HK-2 (cell line): ENCODE results near the gene PAPPA.

Source experiments
- DNase-seq: peaks from one replicate; pipeline ENCODE4 v3.0.0-alpha.2; 2018; ENCODE audit not compliant: unreplicated experiment

Gene PAPPA

DNA sequence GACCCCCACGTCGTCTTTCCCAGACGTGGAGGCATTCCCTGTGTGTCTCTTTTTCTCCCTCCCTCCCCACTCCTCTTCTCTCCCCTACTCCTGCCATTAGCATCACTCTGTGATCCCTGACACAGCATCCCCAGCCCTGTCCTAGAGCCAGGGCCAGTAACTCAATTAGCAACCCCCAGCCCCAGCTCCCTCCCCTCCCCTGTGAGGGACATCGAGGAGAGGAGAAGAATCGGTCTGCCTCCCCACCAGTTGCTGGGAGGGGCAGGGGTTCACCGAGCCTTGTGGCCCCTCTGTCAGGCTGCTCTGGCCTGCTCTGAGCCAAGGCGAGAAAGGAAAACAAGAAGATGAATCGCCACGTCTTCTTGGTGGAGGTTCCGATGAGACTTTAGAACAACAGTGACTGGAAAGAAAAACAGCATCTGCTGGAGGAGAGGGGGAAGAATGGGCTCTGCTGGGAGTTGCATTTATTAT, 123.1 kb downstream of the PAPPA start:
- DNase-seq: no peak

DNA sequence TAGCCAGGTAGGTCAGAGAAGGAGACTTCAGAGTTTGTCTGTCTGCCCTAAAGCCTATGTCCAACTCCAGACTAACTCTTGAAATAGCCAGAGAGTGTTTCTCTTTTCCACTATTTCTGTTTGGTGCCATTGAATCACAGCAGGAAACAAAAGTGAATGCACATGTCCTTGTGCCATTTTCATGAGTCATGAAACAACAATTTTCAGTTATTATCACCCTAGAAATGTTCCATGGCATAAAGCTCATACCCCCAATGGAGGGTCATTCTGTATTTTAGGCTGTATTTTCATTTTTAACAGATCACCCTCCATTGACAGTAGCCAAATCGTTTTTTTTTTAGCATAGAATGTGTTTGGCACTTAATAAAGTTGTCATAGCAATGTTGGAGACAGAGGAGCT, 124.7 kb downstream of the PAPPA start:
- DNase-seq: no peak

DNA sequence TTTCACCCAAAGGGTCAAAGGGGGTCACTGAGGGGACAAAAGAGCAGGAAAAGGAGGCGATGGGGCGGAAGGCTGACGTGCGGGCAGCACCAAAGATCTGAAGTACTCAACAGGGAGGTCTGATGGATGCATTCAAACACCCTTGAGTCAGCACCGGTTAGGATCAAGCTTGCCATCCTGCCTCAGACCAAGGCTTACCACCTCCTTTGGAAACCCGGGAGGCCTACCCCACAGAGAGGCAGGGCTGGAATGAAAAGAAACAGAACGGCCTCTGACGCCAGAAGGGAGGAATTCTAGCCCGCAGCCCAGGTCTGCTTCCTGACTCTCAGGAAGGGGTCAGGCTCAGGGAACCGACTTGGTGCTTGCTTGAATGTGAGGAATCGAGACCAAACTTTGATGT, 125.6 kb downstream of the PAPPA start:
- DNase-seq: no peak

DNA sequence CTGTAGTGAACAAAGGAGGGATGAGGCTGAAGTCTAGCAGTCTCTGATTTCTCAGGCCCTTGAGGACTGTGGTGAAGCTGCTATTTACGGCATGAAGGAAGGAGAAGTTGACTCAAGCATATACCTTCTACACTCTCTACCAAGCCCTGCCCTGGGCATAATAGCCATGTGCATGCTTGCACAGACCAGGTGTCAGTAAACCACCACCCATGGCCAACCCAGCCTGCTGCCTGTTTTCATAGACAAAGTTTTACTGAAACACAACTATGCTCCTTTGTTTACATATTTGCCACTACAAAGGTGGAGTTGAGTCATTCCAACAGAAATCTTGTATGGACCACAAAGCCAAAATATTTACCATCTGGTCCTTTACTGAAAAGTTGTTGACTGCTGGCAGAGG, 126.9 kb downstream of the PAPPA start:
- DNase-seq: no peak

DNA sequence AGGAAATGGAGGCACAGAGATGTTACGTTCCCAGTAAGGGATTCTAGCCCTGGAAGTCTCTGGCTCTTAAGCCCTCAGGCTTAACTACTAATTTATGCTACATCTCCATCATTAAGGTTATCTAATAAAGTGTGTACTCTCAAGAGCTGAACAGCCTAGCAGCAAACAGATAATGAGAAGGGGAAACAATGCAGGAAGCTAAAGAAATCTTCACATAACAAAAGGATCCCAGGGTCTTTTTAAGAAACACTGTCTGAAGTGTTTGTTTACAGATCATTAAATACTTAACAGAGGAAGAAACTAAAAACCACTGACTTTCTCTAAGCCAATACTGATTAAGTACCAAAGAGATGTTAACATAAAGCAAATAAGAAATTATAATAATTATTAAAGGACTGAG, 129.0 kb downstream of the PAPPA start:
- no peak for DNase-seq

DNA sequence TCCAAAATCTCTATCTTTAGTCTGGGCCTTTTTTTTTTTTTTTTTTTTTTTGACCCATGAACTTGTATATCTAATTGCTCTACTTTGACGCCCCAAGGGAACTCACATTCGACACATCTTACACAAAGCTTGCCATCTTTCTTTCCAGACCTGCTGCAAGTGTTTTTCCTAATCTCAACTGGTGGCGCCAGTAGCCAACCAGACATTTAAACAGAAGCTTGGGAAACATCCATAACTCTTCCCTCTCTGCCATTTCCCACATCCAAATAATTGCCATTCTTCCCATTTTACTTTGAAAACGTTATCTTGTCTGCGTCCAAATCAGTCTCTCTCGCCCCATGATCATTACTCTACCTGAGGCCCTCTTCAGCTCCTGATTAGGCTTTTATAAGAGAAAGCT, 130.9 kb downstream of the PAPPA start:
- DNase-seq: no peak

DNA sequence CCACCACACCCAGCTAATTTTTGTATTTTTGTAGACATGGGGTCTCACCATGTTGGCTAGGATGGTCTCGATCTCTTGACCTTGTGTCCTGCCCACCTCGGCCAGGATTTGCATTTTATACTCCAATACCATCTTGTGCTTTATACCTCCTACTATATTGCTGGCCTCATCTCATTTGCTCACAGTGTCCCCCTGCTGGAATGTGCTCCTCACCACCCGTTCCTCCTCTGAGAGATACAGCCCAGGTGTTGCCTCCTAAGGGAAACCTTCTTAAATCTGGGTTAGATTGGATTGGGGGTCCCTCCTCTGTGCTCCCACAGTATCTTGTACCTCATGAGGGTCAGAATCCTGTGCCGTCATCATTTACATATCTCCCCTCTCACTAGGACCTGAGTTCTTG, 131.7 kb downstream of the PAPPA start:
- DNase-seq: no peak

DNA sequence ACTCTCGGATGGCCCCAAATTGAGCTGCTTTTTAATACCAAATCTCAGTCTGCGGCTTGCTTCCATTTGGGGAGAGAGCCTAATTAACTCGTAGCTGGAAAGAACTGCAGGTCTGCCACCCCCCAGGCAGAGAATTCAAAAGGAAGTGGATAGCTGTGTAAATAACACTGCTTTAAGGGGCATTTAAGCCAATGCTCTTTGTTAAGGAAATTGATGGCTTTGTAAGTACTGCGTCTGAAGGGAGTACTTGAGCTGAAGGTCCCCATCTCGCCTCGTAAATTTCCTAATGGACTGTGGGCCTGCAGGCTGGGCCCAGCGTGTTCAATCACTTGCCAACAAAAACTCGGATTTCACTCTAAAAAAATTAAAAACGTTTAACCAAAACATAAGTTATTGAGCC, 132.7 kb downstream of the PAPPA start:
- DNase-seq: no peak

DNA sequence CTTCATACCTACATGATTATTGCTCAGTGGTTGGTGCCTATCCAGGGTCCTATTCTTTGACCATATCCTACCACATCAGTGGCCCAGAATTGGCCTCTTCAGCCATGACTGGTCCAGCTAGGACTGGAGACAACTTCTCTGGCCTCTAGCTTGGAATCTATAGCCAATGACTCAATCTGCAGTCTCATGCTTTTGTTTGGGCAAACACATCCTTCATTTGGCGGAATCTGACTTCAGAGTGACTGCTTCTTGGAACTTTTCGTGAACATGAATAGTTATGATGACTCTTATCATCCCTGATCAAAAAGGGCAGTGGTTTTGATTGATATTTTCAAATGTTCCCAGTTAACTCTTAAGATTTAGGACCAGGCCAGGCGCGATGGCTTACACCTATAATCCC, 134.1 kb downstream of the PAPPA start:
- DNase-seq: no peak

DNA sequence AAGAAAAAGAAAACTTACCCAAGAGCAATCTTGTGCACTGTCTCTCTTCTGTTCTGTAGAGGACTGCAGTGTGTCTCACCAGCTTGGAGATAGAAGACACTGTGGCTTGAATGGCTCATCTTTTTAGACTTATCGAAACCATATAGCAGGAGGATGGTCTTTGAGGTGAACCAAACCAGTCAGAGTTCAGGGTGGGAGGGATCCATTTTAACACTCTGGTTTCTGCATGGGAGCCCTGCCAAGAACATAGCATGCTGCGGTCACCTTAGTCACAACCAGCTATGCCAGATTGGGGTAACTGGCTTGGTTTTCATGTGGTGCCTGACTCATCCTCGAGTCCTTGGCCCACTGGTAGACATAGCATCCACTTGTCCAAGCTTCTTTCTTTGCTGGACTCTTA, 135.1 kb downstream of the PAPPA start:
- DNase-seq: peak; percentile 86

DNA sequence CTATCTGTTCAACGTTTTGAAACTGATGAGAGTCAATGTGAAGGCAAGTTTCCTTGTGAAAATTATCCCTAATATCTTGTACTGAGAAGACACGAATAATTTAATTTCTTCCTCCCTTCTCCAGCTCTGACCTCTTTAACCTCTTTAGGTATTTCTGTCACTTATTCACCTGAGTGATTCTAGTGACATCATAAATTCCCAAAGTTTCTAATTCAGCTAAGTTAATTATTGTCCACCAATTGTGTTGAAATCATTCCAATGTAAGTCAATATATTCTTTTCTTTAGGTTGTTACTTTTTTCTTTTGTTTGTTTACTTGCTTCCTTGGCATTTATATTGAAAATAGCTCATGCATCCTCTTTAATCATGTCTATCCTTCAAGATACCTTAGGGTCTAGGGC, 143.8 kb downstream of the PAPPA start:
- no peak for DNase-seq

DNA sequence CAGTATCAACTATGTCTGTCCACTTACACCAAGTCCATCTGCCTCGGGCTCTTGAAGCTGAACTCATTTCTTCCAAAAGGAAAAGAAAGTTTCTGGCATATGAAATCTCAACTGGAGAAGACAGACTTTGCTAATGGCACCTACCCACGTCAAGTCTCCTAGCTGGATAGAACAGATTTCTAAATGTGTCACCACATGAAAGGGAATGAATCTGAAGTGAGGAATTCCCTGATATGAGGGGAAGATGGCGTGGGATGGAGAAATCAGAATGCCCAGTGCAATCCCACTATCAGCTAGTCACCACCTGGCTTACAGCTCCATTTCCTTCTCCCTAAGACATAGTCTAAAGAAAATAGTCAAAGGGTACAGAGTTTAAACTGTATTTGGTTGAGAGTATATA, 144.7 kb downstream of the PAPPA start:
- DNase-seq: no peak

DNA sequence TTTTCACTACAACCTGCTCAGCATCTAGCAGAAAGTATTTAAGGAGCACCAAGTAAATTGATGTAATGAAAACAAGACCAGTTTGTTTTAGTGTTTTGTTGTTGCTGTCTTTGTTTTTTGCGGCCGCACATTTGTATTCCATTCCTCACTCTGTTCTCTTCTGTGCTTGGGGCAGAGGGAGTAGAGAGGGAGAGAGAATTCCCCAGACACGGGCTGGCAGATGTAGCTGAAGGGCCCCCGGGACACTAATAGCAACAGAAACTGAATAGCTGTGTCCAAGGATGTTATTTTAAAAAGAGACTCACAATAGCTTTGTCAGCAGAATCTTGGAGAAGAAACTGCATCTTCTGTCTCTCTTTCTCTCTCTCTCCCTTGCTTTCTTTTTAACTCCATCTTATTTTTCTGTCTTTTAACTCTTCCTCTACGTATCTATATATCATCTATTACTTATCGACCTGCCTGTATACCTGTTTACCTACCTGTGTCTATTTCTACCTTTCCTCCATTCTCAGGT, 145.3 kb downstream of the PAPPA start:
- no peak for DNase-seq

DNA sequence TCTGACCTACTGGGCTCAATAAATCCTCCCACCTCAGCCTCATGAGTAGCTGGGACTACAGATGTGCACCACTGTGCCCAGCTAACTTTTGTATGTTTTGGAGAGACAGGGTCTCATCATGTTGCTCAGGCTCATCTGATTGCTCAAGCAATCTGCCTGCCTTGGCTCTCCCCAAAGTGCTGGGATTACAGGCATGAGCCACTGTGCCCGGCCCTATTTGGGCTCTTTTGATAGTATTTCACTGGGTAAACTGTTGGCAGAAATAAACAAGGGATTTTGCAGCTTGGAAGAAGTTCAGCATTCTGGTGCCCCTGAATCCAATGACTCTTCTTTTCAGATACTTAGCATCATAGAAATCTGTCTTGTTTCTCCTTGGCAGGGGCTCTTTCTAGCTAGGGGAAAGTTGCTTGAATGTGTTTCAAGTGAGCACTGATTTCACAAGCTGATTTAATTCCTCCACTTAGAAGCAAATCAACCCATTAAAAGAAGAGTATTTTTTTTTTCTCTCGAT, 146.8 kb downstream of the PAPPA start:
- no peak for DNase-seq

DNA sequence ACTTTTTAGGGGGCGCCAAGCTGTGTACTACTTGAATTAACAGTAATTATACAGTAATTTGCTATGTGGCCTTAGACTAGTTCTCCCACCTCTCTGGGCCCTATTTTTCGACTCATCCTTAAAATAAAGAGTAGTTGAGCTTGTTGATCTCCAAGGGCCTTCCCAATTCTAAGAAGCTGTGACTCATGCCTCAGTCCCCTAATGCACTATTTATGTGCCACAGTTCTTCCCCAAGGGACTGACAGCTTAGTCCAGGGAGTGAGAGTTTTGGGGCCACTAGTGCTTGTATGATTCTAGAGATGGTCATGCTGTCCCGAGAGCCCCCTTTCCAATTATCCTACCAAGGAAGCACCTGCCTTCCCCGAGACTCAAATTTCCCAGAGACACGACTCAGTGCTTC, 149.7 kb downstream of the PAPPA start:
- DNase-seq: no peak

DNA sequence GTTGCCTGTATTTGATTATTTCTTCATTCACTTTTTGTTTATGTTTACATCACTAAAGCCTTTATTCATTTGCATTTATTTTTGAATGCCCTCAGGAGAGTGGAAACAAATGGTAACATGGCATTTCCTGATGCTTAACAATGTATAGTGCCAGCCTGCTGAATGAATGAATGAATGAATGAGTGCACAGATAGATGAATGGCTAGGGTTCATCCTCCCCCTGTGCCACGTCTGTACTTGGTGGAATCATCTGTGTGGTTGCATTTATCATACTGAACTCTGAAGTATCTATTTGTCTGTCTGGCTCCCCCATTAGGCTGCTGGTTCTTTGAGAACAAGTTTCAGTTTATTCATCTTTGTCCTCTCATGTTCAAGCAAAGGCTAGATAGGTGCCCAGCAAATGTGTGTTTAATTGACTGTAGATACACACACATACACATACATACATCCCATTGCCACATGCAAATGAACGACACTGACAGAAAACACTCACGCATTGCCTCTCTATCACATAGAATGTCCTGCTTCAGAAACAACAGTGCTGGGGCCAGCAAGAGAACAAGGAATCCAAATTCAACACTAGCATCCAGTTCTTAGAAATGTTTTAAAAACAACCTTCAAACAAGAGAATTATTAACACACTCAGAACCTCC, 150.4 kb downstream of the PAPPA start:
- DNase-seq: no peak

DNA sequence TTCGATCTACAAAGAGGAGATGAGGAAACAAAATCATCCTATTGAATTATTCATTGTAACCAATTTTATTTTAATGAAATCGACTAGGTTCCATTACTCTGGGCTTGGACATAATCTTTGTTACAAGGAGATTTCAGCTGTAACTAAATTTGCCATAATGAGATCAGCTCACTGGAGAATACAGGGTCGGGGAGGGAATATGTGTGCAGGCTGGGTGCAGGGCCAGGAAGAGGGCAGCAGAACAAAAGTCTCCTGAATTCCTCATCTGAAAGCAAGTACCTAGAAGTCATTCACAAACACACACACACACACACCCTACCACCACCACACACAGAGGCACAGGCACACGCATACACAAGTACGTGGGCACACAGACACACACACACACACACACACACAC, 151.2 kb downstream of the PAPPA start:
- DNase-seq: no peak

DNA sequence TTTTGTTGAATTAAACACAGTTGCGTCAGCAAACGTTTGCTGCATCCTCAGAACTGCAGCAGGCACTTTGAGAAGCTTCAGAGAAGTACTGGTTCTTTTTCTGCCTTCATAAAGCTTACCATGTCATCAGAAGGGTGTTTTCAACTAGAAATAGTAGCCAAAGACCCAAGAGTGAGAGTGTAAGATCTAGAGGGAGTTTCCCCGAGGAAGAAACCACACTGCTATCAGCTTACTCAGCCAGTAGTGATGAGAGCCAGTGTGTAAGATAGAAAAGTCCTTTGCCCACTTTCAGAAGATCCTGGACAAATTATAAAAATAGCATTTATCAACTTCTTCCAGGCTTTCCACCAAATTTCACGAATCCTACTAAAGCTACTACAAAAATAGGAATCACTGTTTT, 154.5 kb downstream of the PAPPA start:
- DNase-seq: no peak

DNA sequence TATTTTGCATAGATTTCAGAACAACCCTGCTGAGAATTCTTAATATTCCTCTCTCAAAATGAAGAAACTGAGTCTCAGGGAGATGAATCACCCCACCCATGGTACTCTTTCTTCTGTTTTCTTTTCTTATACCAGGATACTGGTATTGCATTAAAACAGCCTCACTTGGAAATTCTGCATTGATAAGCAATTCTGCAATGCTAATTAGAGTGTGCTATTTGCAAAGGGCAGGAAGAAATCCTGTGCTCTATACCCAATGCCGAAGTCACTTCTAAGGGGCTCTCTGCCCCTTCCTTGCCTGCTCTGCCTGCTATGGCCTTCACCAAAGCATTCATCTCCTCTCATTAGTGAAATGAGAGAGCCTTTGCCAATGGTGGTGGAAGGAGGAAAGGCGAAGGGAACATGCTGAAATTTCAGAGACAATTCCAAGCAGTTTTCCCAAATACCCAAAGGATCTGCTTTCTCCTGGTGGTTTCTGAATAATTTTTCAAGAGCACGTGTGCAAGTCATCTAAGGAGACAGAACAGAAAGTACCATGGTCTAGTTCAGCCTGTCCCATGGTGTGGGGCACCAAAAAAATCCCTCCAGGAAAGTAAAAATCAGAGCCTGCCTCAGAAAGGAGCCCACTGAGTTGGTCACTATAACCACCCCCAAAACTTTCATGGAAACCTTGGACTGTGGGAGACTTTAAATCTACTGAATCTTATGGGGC, 156.5 kb downstream of the PAPPA start:
- no peak for DNase-seq

DNA sequence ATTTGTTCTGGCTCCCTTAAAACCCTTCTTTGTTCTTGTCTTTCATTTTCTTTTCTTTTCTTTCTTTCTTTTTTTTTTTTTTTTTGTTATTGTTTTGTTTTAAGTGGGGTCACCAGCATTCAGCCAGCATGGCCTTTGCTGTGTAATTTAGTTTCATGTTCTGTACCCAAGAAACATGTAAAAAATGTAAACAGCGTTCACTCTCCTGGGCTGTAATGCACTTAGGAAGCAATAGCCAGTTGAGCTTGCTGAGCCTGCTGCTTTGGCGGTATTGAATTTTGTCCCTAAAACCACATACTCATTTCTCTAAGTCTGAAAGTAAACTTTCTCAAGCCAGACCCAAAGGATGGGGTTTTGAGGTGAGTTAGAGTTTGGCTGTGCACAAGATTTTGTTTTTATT, 158.6 kb downstream of the PAPPA start:
- no peak for DNase-seq

DNA sequence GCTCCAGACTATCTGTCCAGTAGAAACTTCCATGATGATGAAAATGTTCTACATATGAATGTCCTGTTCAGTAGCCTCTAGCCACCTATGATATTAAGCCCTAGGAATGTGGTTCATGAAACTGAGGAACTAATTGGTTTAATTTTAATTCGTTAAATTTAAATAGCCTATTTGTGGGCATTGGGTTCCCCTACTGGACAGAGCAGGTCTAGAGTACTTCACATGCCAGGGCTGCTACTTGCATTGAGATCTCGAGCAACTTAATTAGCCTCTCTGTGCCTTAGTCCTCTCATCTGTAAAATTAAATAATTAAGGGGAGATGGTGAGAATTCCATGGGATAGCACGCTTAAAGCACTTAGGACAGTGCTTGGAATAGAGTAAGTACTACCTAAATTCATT, 160.0 kb downstream of the PAPPA start:
- DNase-seq: no peak

DNA sequence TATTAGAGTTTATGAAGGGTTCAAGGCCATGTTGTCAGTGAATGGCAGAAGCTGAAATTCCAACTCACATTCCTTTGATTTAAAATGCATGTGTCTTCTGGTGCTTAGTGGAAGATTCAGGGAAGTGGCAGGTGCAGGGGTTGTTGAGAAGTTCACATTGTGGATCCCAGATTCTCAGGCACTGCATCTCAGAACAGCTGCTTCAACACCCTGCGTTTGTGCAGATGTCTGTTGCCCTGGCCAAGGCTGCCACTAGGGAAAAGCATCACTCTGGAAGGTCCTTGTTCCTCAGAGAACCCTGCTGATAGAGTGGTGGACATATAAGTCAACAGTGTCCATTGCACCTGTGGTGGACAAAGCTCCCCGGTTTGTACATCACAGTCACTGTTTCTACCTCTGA, 162.7 kb downstream of the PAPPA start:
- DNase-seq: no peak

DNA sequence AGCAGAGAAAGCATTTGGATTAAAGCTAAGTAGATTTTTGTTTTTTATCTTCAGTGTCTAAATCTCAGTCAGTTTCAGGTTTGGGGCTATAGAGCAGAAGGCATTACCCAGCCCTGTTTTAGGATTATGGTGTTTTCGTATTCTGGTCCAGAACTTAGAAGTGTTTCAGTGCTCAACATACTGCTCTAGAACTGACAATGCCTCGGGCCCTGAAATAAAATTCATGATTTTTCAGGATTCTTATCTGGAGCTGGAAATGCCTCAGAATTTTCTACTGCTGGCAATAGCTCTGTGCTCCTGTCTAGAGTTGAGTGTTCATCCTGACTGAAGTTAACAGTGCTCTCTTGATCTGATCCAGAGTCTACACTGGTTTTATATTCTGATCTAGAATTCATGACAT, 163.9 kb downstream of the PAPPA start:
- DNase-seq: no peak
